Esophagus (tissue), 2 donors: ENCODE data around the gene AP5B1. TPM values are rescaled to one million over a fixed set of nuclear protein-coding genes. Genes with fewer than 3 reads are reported as not detected.
A peak's percentile ranks its signal among the peaks of the same experiment; 100 is the strongest.

ENCODE experiments used
- H3K27ac ChIP-seq, 2 donors: one replicate each; pipeline ENCODE4 v1.5.1; 2013; ENCODE audit warnings: low read depth in 2 of 2, mild to moderate bottlenecking in 2 of 2, inconsistent platforms in 1 of 2, low read length in 1 of 2, moderate library complexity in 1 of 2
- H3K27me3 ChIP-seq, 2 donors: one replicate each; pipeline ENCODE4 v1.6.1; 2013; ENCODE audit warnings: low read length in 2 of 2, control low read depth in 1 of 2, mild to moderate bottlenecking in 1 of 2; ENCODE audit not compliant: insufficient read depth in 2 of 2, control insufficient read depth in 1 of 2
- H3K36me3 ChIP-seq, 2 donors: one replicate each; pipeline ENCODE4 v1.6.1; 2013; ENCODE audit warnings: low read length in 1 of 2; ENCODE audit not compliant: control insufficient read depth in 2 of 2, insufficient read depth in 2 of 2
- H3K4me1 ChIP-seq, 2 donors: one replicate each; pipeline ENCODE4 v1.6.1; 2013; ENCODE audit warnings: low read length in 1 of 2; ENCODE audit not compliant: control insufficient read depth in 2 of 2, insufficient read depth in 2 of 2
- H3K4me3 ChIP-seq, 2 donors: one replicate each; pipeline ENCODE4 v1.5.1; 2013; ENCODE audit warnings: low read length in 2 of 2, mild to moderate bottlenecking in 2 of 2, low read depth in 1 of 2, moderate library complexity in 1 of 2
- H3K9me3 ChIP-seq, 2 donors: one replicate each; pipeline ENCODE4 v1.6.1; 2013; ENCODE audit warnings: mild to moderate bottlenecking in 2 of 2, low read depth in 1 of 2, low read length in 1 of 2, moderate library complexity in 1 of 2; ENCODE audit not compliant: control insufficient read depth in 2 of 2, insufficient read depth in 1 of 2
- WGBS, 2 donors: extraction: QIAGEN DNeasy Blood & Tissue Kit; methylation state at CpG; one replicate each; pipeline ENCODE4 v1.1.7; 2013; 5-methylcytosine and 5-hydroxymethylcytosine counted together
- polyA plus RNA-seq, 2 donors: library from polyadenylated mRNA; stranded (reverse); fragments of 200-250 nt; gene quantifications; one replicate each; pipeline ENCODE4 v1.2.3, GENCODE V29; 2013
- donor health status: healthy with polysubstance abuse.
- donor health status: Bipolar disorder and iron deficiency.

AP5B1 gene
- polyA plus RNA-seq, 2 donors = 10.1 to 10.9 TPM

GRCh38 chr11:65814986-65815565, 34.3 kb upstream of the AP5B1 start:
- no peak overlapping the region for H3K4me3 ChIP-seq
- H3K27me3 ChIP-seq = no peaks in the 10 kb centered on the region
- H3K9me3 ChIP-seq = no peaks in the 10 kb centered on the region
- WGBS, 2 donors = 69 to 85% methylated on average over 16 of the region's 16 CpGs
- H3K4me1 ChIP-seq = peaks cover 0 to 8% of the 10 kb centered on the region in 2 donors
- H3K36me3 ChIP-seq = no peaks in the 10 kb centered on the region
- peak overlapping the region in 1 of 2 donors; percentile 17 for H3K27ac ChIP-seq

GRCh38 chr11:65814131-65814985, 33.6 kb upstream of the AP5B1 start:
- H3K27me3 ChIP-seq = no peaks in the 10 kb centered on the region
- H3K27ac ChIP-seq = no peak overlapping the region
- H3K36me3 ChIP-seq = no peaks in the 10 kb centered on the region
- H3K4me3 ChIP-seq = no peak overlapping the region
- H3K4me1 ChIP-seq = peaks cover 0 to 8% of the 10 kb centered on the region in 2 donors
- WGBS, 2 donors = 59 to 66% methylated on average over 17 to 18 of the region's 18 CpGs
- no peaks in the 10 kb centered on the region for H3K9me3 ChIP-seq

GRCh38 chr11:65811764-65812475, 31.1 kb upstream of the AP5B1 start:
- Histone ChIP-seq H3K27me3 (no peaks in the 10 kb centered on the region), H3K27ac (no peak overlapping the region), H3K4me3 (no peak overlapping the region), H3K9me3 (no peaks in the 10 kb centered on the region), H3K36me3 (no peaks in the 10 kb centered on the region), H3K4me1 (peaks cover 0 to 14% of the 10 kb centered on the region in 2 donors)
- WGBS, 2 donors = 81 to 84% methylated on average over 19 of the region's 19 CpGs

GRCh38 chr11:65810046-65810868, 29.5 kb upstream of the AP5B1 start:
- 73 to 82% methylated on average over 23 of the region's 23 CpGs for WGBS, 2 donors
- Histone ChIP-seq H3K27ac (no peak overlapping the region), H3K27me3 (no peaks in the 10 kb centered on the region), H3K4me1 (peaks cover 0 to 14% of the 10 kb centered on the region in 2 donors), H3K9me3 (no peaks in the 10 kb centered on the region), H3K36me3 (no peaks in the 10 kb centered on the region), H3K4me3 (no peak overlapping the region)

- Histone ChIP-seq H3K36me3 (no peaks in the 10 kb centered on the region), H3K4me1 (peaks cover 0 to 10% of the 10 kb centered on the region in 2 donors), H3K4me3 (no peak overlapping the region), H3K27ac (no peak overlapping the region), H3K27me3 (no peaks in the 10 kb centered on the region), H3K9me3 (no peaks in the 10 kb centered on the region)
- 80 to 83% methylated on average over 9 of the region's 9 CpGs for WGBS, 2 donors
These were observed 28.7 kb upstream of the AP5B1 start for GRCh38 chr11:65809496-65809895.

- peaks cover 0 to 10% of the 10 kb centered on the region in 2 donors for H3K4me1 ChIP-seq
- no peaks in the 10 kb centered on the region for H3K9me3 ChIP-seq
- H3K4me3 ChIP-seq = no peak overlapping the region
- no peaks in the 10 kb centered on the region for H3K27me3 ChIP-seq
- no peak overlapping the region for H3K27ac ChIP-seq
- no peaks in the 10 kb centered on the region for H3K36me3 ChIP-seq
- WGBS, 2 donors = 49 to 55% methylated on average over 20 of the region's 20 CpGs
These were observed 28.1 kb upstream of the AP5B1 start for GRCh38 chr11:65808744-65809341.

- Histone ChIP-seq H3K27me3 (no peaks in the 10 kb centered on the region), H3K4me1 (peaks cover 0 to 10% of the 10 kb centered on the region in 2 donors), H3K36me3 (no peaks in the 10 kb centered on the region), H3K27ac (no peak overlapping the region), H3K9me3 (no peaks in the 10 kb centered on the region), H3K4me3 (no peak overlapping the region)
- 62 to 69% methylated on average over 6 of the region's 6 CpGs for WGBS, 2 donors
These were observed 26.2 kb upstream of the AP5B1 start for GRCh38 chr11:65806979-65807378.

GRCh38 chr11:65803797-65804492, 23.2 kb upstream of the AP5B1 start:
- 54 to 57% methylated on average over 21 of the region's 21 CpGs for whole genome bisulfite sequencing, 2 donors
- no peaks in the 10 kb centered on the region for H3K9me3 ChIP-seq
- H3K4me1 ChIP-seq = peaks cover 0 to 5% of the 10 kb centered on the region in 2 donors
- peak overlapping the region in 1 of 2 donors; percentile 62 for H3K27ac ChIP-seq
- no peaks in the 10 kb centered on the region for H3K27me3 ChIP-seq
- H3K36me3 ChIP-seq = no peaks in the 10 kb centered on the region
- no peak overlapping the region for H3K4me3 ChIP-seq
